Activated CD8-positive, alpha-beta memory T cell treated with anti-CD3 and anti-CD28 coated beads for 36 hours (primary cell): ENCODE data around the gene SPAM1. TPM values are rescaled to one million over a fixed set of nuclear protein-coding genes. Genes with fewer than 3 reads are reported as not detected.
"Not testable (repeated sequence)": the region's sequence is repeated elsewhere in the genome, so short reads cannot be mapped to it uniquely, and the experiment has no call there.

Source experiments
- CTCF ChIA-PET: fragments of 350-600 bp; sonication (Branson Sonifier 250); formaldehyde crosslinking; loops from one replicate; lab custom pipeline; 2021; ENCODE audit warnings: antibody characterized with exemption; lab: Charles Lee
- POLR2A ChIA-PET: fragments of 350-600 bp; sonication (Branson Sonifier 250); formaldehyde crosslinking; loops from one replicate; lab custom pipeline; 2021; ENCODE audit warnings: antibody characterized with exemption; lab: Charles Lee
- total RNA-seq, 2 experiments: library from RNA; stranded (reverse); gene quantifications; one replicate each; pipeline ENCODE4 v1.2.3, GENCODE V29; 2021

SPAM1 gene
- total RNA-seq, 2 experiments from 2014 or later, result not detected

GRCh38 chr7:123944395-123944794 is 19.4 kb downstream of the SPAM1 start:
- CTCF ChIA-PET, result no interaction called here
- POLR2A ChIA-PET, result no interaction called here

- CTCF ChIA-PET, result no interaction called here
- POLR2A ChIA-PET, result no interaction called here
These were observed 20.9 kb downstream of the SPAM1 start for GRCh38 chr7:123945938-123946337.

- CTCF ChIA-PET, result no interaction called here
These were observed 23.1 kb downstream of the SPAM1 start for GRCh38 chr7:123948136-123948535.

GRCh38 chr7:123958186-123958703 is 33.2 kb downstream of the SPAM1 start:
- POLR2A ChIA-PET, result no interaction called here
- CTCF ChIA-PET, result no interaction called here

More at GRCh38 chr7:123948136-123948535, 23.1 kb downstream of the SPAM1 start:
- POLR2A ChIA-PET, result no interaction called here

- POLR2A ChIA-PET, result no interaction called here
- CTCF ChIA-PET, result no interaction called here
These were observed 36.7 kb downstream of the SPAM1 start for GRCh38 chr7:123961771-123962170.

GRCh38 chr7:123966936-123967335 is 41.9 kb downstream of the SPAM1 start:
- ChIA-PET POLR2A (no interaction called here), CTCF (no interaction called here)

GRCh38 chr7:123972045-123972444 is 47.0 kb downstream of the SPAM1 start:
- POLR2A ChIA-PET, result no interaction called here

GRCh38 chr7:123972831-123973230 is 47.8 kb downstream of the SPAM1 start:
- POLR2A ChIA-PET, result no interaction called here
- CTCF ChIA-PET, result no interaction called here

More at GRCh38 chr7:123972045-123972444, 47.0 kb downstream of the SPAM1 start:
- CTCF ChIA-PET, result no interaction called here

- ChIA-PET POLR2A (no interaction called here), CTCF (no interaction called here)
These were observed 49.4 kb downstream of the SPAM1 start for GRCh38 chr7:123974326-123974908.

GRCh38 chr7:123975084-123975483 is 50.0 kb downstream of the SPAM1 start:
- POLR2A ChIA-PET, result no interaction called here
- CTCF ChIA-PET, result no interaction called here

- ChIA-PET POLR2A (no interaction called here), CTCF (no interaction called here)
These were observed 52.0 kb downstream of the SPAM1 start for GRCh38 chr7:123977081-123977480.

GRCh38 chr7:123979876-123980275 is 54.8 kb downstream of the SPAM1 start:
- ChIA-PET POLR2A (no interaction called here), CTCF (no interaction called here)

- POLR2A ChIA-PET, result no interaction called here
- CTCF ChIA-PET, result no interaction called here
These were observed 62.4 kb downstream of the SPAM1 start for GRCh38 chr7:123987445-123987844.

- ChIA-PET CTCF (no interaction called here), POLR2A (no interaction called here)
These were observed 68.0 kb downstream of the SPAM1 start for GRCh38 chr7:123992913-123993518.

GRCh38 chr7:123993996-123994395 is 69.0 kb downstream of the SPAM1 start:
- ChIA-PET POLR2A (no interaction called here), CTCF (no interaction called here)

GRCh38 chr7:123994449-123994848 is 69.4 kb downstream of the SPAM1 start:
- ChIA-PET CTCF (interaction anchor here (0.6 kb wide), 1 partner anchor 850 kb away, joined by 3 read pairs; no protein-coding TSS in a partner anchor), POLR2A (no interaction called here)

- CTCF ChIA-PET, result no interaction called here
These were observed 70.7 kb downstream of the SPAM1 start for GRCh38 chr7:123995617-123996326.

GRCh38 chr7:123996327-123996625 is 71.2 kb downstream of the SPAM1 start:
- ChIA-PET POLR2A (no interaction called here), CTCF (no interaction called here)

More at GRCh38 chr7:123995617-123996326, 70.7 kb downstream of the SPAM1 start:
- POLR2A ChIA-PET, result no interaction called here

- ChIA-PET POLR2A (no interaction called here), CTCF (no interaction called here)
These were observed 73.9 kb downstream of the SPAM1 start for GRCh38 chr7:123998921-123999320.

- ChIA-PET CTCF (no interaction called here), POLR2A (no interaction called here)
These were observed 74.7 kb downstream of the SPAM1 start for GRCh38 chr7:123999703-124000102.

- POLR2A ChIA-PET, result not testable (repeated sequence)
These were observed 83.3 kb downstream of the SPAM1 start for GRCh38 chr7:124008296-124008695.

More at GRCh38 chr7:124008296-124008695, 83.3 kb downstream of the SPAM1 start:
- CTCF ChIA-PET, result not testable (repeated sequence)
